SK-N-SH (cell line): ENCODE results near the gene PARP14. TPM values are rescaled to one million over a fixed set of nuclear protein-coding genes. Genes with fewer than 3 reads are reported as not detected.

Experiments used
- CTCF ChIA-PET: fragments of 300-600, 350-600 bp; formaldehyde crosslinking; extraction: SDS; loops from one replicate; lab custom pipeline; 2021; lab: Yijun Ruan, JAX
- POLR2A ChIA-PET: fragments of 350-600 bp; sonication (Branson Sonifier 250); formaldehyde crosslinking; extraction: SDS; loops from one replicate; lab custom pipeline; 2020; ENCODE audit warnings: antibody characterized with exemption, inconsistent platforms; lab: Yijun Ruan, JAX
- DNase-seq: peaks from one replicate; pipeline ENCODE4 v3.0.0; 2012
- H2AFZ ChIP-seq: fragments of 200-600 bp; sonication (generic); 2 replicates; pipeline ENCODE4 v1.8.1; 2016; ENCODE audit warnings: antibody characterized with exemption, mild to moderate bottlenecking, low read depth
- H3F3A ChIP-seq: fragments of 200-600 bp; sonication (generic); replicated peaks from 2 replicates; pipeline ENCODE3; 2016; ENCODE audit warnings: antibody characterized with exemption, mild to moderate bottlenecking; ENCODE audit not compliant: insufficient read depth
- H3K27ac ChIP-seq, 2 experiments: fragments of 200-500 bp in 1 of 2; fragments of 200-600 bp in 1 of 2; sonication (Bioruptor generic) in 1 of 2; sonication (generic), shearing (Covaris generic) in 1 of 2; 2 replicates each; pipeline versions ENCODE4 v1.5.1 to v1.6.1; 2014 to 2016; ENCODE audit warnings: low read depth in 2 of 2, inconsistent platforms in 1 of 2, low read length in 1 of 2, mild to moderate bottlenecking in 1 of 2, mixed read lengths in 1 of 2
- H3K27me3 ChIP-seq: fragments of 200-600 bp; sonication (generic), shearing (Covaris generic); 2 replicates; pipeline ENCODE4 v1.6.1; 2016; ENCODE audit warnings: mixed run types; ENCODE audit not compliant: insufficient read depth
- H3K36me3 ChIP-seq, 2 experiments: fragments of 200-500 bp in 1 of 2; fragments of 200-600 bp in 1 of 2; sonication (Bioruptor generic) in 1 of 2; sonication (generic) in 1 of 2; replicated peaks in 1 of 2; 2 replicates each; pipeline versions ENCODE3 to v1.5.1; 2014 to 2016; ENCODE audit warnings: low read length in 1 of 2, mild to moderate bottlenecking in 1 of 2; ENCODE audit not compliant: insufficient read depth in 2 of 2, control insufficient read depth in 1 of 2
- H3K4me1 ChIP-seq, 2 experiments: fragments of 200-500 bp in 1 of 2; fragments of 200-600 bp in 1 of 2; sonication (Bioruptor generic) in 1 of 2; sonication (generic), shearing (Covaris generic) in 1 of 2; 2 replicates each; pipeline versions ENCODE4 v1.5.1 to v1.6.1; 2014 to 2016; ENCODE audit warnings: low read depth in 1 of 2, low read length in 1 of 2, mixed run types in 1 of 2; ENCODE audit not compliant: insufficient read depth in 2 of 2, control insufficient read depth in 1 of 2
- H3K4me2 ChIP-seq: fragments of 200-600 bp; sonication (generic), shearing (Covaris generic); 2 replicates; pipeline ENCODE4 v1.6.1; 2017; ENCODE audit warnings: mixed run types
- H3K4me3 ChIP-seq, 2 experiments: fragments of 200-500 bp in 1 of 2; fragments of 200-600 bp in 1 of 2; sonication (Bioruptor generic) in 1 of 2; sonication (generic), shearing (Covaris generic) in 1 of 2; 2 replicates each; pipeline versions ENCODE4 v1.5.1 to v1.8.1; 2014 to 2016; ENCODE audit warnings: low read depth in 2 of 2, inconsistent platforms in 1 of 2, low read length in 1 of 2, mild to moderate bottlenecking in 1 of 2, mixed read lengths in 1 of 2, moderate library complexity in 1 of 2
- H3K79me2 ChIP-seq: fragments of 200-600 bp; sonication (generic); 2 replicates; pipeline ENCODE4 v1.8.1; 2017; ENCODE audit warnings: mild to moderate bottlenecking; ENCODE audit not compliant: insufficient read depth
- H3K9ac ChIP-seq: fragments of 200-600 bp; sonication (generic); 2 replicates; pipeline ENCODE4 v1.6.1; 2017; ENCODE audit warnings: mixed run types
- H3K9me2 ChIP-seq: fragments of 200-600 bp; sonication (generic); 2 replicates; pipeline ENCODE4 v1.6.1; 2017; ENCODE audit warnings: mixed run types
- H3K9me3 ChIP-seq: fragments of 200-600 bp; sonication (generic); 2 replicates; pipeline ENCODE4 v1.6.1; 2017; ENCODE audit warnings: mixed run types, mild to moderate bottlenecking, moderate library complexity
- H4K20me1 ChIP-seq: fragments of 200-600 bp; sonication (generic); 2 replicates; pipeline ENCODE4 v1.6.1; 2017; ENCODE audit warnings: mild to moderate bottlenecking, mixed run types; ENCODE audit not compliant: insufficient read depth
- GABPA ChIP-seq: IDR thresholded peaks from 2 replicates; pipeline ENCODE4 v1.4.0; 2012; ENCODE audit warnings: low read depth, mild to moderate bottlenecking
- RCOR1 ChIP-seq: fragments of 150-350 bp; IDR thresholded peaks from 2 replicates; pipeline ENCODE4 v1.6.1; 2017; ENCODE audit warnings: antibody characterized with exemption, low read length
- RXRA ChIP-seq: IDR thresholded peaks from 2 replicates; pipeline ENCODE4 v1.4.0; 2012; ENCODE audit warnings: low read depth, mild to moderate bottlenecking, borderline replicate concordance
- SIN3A ChIP-seq: IDR thresholded peaks from 2 replicates; pipeline ENCODE4 v1.6.1; 2012; ENCODE audit warnings: low read depth, mild to moderate bottlenecking, low read length, moderate library complexity, borderline replicate concordance
- SMC3 ChIP-seq: IDR thresholded peaks from 2 replicates; pipeline ENCODE4 v1.6.1; 2012; ENCODE audit warnings: low read depth, low read length, improper control_type of control experiment
- TAF1 ChIP-seq: IDR thresholded peaks from 2 replicates; pipeline ENCODE4 v1.6.1; 2012; ENCODE audit warnings: low read depth, mild to moderate bottlenecking, low read length, moderate library complexity, borderline replicate concordance
- TCF12 ChIP-seq: IDR thresholded peaks from 2 replicates; pipeline ENCODE4 v1.4.0; 2012
- TEAD4 ChIP-seq: IDR thresholded peaks from 2 replicates; pipeline ENCODE4 v1.4.0; 2012; ENCODE audit warnings: mild to moderate bottlenecking, borderline replicate concordance; ENCODE audit not compliant: insufficient read depth
- polyA plus RNA-seq, 3 experiments: library from polyadenylated mRNA; depleted of rRNA; stranded (reverse); fragments of >200 nt; gene quantifications; 2 replicates each; pipeline ENCODE4 v1.2.3, GENCODE V29; 2012
- TF ChIP-seq, protein P1 (sequence below): IDR thresholded peaks from 2 replicates; pipeline ENCODE4 v1.4.0; 2012; ENCODE audit warnings: low read depth, borderline replicate concordance
- TF ChIP-seq, protein P2 (sequence below): IDR thresholded peaks from 2 replicates; pipeline ENCODE4; 2012
- TF ChIP-seq, protein P3 (sequence below): fragments of 200-600 bp; sonication (generic); IDR thresholded peaks from 2 replicates; pipeline ENCODE4 v1.6.1; 2017; ENCODE audit warnings: antibody characterized with exemption, mild to moderate bottlenecking, moderate library complexity
- TF ChIP-seq, protein P4 (sequence below): IDR thresholded peaks from 2 replicates; pipeline ENCODE4 v1.4.0; 2012; ENCODE audit warnings: low read depth, borderline replicate concordance

Gene PARP14
- polyA plus RNA-seq, 1 of the 3 experiments (the other 2 are of a cell fraction), result 9.2 TPM

DNA sequence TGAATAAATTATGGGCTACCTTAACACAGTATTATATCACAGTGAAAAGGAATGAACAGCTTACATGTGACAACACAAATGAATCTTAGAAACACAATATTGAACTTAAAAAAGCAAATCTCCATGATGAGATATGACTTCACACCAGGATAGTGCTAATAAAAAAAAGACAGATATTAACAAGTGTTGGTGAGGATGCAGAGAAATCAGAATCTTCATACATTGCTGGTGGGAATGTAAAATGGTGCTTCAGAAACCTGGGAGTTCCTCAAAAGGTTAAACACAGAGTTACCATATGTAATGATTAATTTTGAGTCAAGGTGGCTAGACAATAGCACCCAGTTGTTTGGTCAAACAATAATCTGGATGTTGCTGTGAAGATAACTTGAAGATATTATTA lies 61.6 kb downstream of the PARP14 start:
- H3K9me2 ChIP-seq, result no peaks in the 10 kb centered on the region
- no peaks in the 10 kb centered on the region for H3K4me1 ChIP-seq
- peaks cover 22 to 27% of the 10 kb centered on the region in 2 experiments for H3K36me3 ChIP-seq
- no peaks in the 10 kb centered on the region for H3K9me3 ChIP-seq
- CTCF ChIA-PET, result no interaction called here
- H3F3A ChIP-seq, result no peaks in the 10 kb centered on the region
- H3K79me2 ChIP-seq, result no peaks in the 10 kb centered on the region
- H2AFZ ChIP-seq, result no peak overlapping the region
- H3K27ac ChIP-seq, result no peak overlapping the region
- TF ChIP-seq, protein P1, sequence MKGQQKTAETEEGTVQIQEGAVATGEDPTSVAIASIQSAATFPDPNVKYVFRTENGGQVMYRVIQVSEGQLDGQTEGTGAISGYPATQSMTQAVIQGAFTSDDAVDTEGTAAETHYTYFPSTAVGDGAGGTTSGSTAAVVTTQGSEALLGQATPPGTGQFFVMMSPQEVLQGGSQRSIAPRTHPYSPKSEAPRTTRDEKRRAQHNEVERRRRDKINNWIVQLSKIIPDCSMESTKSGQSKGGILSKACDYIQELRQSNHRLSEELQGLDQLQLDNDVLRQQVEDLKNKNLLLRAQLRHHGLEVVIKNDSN, result no peak
- TF ChIP-seq TAF1, result no peak
- TF ChIP-seq, protein P2, sequence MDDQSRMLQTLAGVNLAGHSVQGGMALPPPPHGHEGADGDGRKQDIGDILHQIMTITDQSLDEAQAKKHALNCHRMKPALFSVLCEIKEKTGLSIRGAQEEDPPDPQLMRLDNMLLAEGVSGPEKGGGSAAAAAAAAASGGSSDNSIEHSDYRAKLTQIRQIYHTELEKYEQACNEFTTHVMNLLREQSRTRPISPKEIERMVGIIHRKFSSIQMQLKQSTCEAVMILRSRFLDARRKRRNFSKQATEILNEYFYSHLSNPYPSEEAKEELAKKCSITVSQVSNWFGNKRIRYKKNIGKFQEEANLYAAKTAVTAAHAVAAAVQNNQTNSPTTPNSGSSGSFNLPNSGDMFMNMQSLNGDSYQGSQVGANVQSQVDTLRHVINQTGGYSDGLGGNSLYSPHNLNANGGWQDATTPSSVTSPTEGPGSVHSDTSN, result no peak
- no peak for TF ChIP-seq RCOR1
- no peak for TF ChIP-seq GABPA
- TF ChIP-seq, protein P3, sequence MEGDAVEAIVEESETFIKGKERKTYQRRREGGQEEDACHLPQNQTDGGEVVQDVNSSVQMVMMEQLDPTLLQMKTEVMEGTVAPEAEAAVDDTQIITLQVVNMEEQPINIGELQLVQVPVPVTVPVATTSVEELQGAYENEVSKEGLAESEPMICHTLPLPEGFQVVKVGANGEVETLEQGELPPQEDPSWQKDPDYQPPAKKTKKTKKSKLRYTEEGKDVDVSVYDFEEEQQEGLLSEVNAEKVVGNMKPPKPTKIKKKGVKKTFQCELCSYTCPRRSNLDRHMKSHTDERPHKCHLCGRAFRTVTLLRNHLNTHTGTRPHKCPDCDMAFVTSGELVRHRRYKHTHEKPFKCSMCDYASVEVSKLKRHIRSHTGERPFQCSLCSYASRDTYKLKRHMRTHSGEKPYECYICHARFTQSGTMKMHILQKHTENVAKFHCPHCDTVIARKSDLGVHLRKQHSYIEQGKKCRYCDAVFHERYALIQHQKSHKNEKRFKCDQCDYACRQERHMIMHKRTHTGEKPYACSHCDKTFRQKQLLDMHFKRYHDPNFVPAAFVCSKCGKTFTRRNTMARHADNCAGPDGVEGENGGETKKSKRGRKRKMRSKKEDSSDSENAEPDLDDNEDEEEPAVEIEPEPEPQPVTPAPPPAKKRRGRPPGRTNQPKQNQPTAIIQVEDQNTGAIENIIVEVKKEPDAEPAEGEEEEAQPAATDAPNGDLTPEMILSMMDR, result no peak
- TF ChIP-seq TCF12, result no peak
- TF ChIP-seq SMC3, result no peak
- no peak for TF ChIP-seq RXRA
- TF ChIP-seq TEAD4, result no peak
- no peak for TF ChIP-seq SIN3A
- TF ChIP-seq, protein P4, sequence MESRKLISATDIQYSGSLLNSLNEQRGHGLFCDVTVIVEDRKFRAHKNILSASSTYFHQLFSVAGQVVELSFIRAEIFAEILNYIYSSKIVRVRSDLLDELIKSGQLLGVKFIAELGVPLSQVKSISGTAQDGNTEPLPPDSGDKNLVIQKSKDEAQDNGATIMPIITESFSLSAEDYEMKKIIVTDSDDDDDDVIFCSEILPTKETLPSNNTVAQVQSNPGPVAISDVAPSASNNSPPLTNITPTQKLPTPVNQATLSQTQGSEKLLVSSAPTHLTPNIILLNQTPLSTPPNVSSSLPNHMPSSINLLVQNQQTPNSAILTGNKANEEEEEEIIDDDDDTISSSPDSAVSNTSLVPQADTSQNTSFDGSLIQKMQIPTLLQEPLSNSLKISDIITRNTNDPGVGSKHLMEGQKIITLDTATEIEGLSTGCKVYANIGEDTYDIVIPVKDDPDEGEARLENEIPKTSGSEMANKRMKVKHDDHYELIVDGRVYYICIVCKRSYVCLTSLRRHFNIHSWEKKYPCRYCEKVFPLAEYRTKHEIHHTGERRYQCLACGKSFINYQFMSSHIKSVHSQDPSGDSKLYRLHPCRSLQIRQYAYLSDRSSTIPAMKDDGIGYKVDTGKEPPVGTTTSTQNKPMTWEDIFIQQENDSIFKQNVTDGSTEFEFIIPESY, result no peak
- H3K4me2 ChIP-seq, result no peak overlapping the region
- DNase-seq, result no peak
- no peaks in the 10 kb centered on the region for H3K27me3 ChIP-seq
- no peak overlapping the region for H3K4me3 ChIP-seq
- no peak overlapping the region for H3K9ac ChIP-seq
- H4K20me1 ChIP-seq, result no peaks in the 10 kb centered on the region
- POLR2A ChIA-PET, result no interaction called here
